ENCODE results near the gene BIRC2. TPM values are rescaled to one million over a fixed set of nuclear protein-coding genes. Genes with fewer than 3 reads are reported as not detected.

Gene BIRC2
- total and polyA plus RNA-seq, 2 experiments from 2014 or later = 15.3 to 25.2 TPM

GRCh38 chr11:102408339-102408738 lies 61.3 kb downstream of the BIRC2 start (continued):
- TF ChIP-seq CREB1 (CRISPR knock-in tag; IDR thresholded peaks at IDR 0.05; ENCODE audit: low read depth) (no peak), EZH2phosphoT487 (IDR thresholded peaks at IDR 0.05; ENCODE audit: unreplicated experiment) (no peak)

- H3K4me3 Mint-ChIP-seq = no peak overlapping the region
- Histone ChIP-seq H3K36me3 (ENCODE audit: insufficient read depth) (no peaks in the 10 kb centered on the region), H3K4me2 (no peak overlapping the region), H3K9me2 (ENCODE audit: insufficient read depth) (no peaks in the 10 kb centered on the region), H4K20me1 (replicated peaks; ENCODE audit: insufficient read depth) (peaks cover 11% of the 10 kb centered on the region; the same call in 1 of the 2 replicates), H3K27ac (ENCODE audit: low read depth) (no peak overlapping the region), H3F3A (replicated peaks; ENCODE audit: low read depth) (no peaks in the 10 kb centered on the region), H2AFZ (no peak overlapping the region), H3K4me1 (ENCODE audit: insufficient read depth) (0 out of 2 replicates have a peak, but pooled peaks cover 6% of the 10 kb centered on the region), H3K27me3 (ENCODE audit: insufficient read depth) (no peaks in the 10 kb centered on the region), H3K4me3 (no peak overlapping the region), H3K79me2 (replicated peaks; ENCODE audit: insufficient read depth) (peaks cover 46% of the 10 kb centered on the region)
- no peaks in the 10 kb centered on the region for H3K9me3 Mint-ChIP-seq
- DNase-seq (ENCODE audit: low spot score) (peak; percentile 32), ATAC-seq (peak; percentile 76)
- H3K4me1 Mint-ChIP-seq = peaks cover 2% of the 10 kb centered on the region
- H3K27me3 Mint-ChIP-seq (ENCODE audit: insufficient read depth, low read depth, poor library complexity) = peaks cover 5% of the 10 kb centered on the region
- peaks cover 5% of the 10 kb centered on the region; the same call in 1 of the 3 replicates for H3K36me3 Mint-ChIP-seq (ENCODE audit: low read depth)
- no peak overlapping the region for H3K27ac Mint-ChIP-seq
- TF ChIP-seq CTCF (conservative IDR thresholded peaks at IDR 0.05; ENCODE audit: low read depth in 2 of 2) = no peak
- TF ChIP-seq EZH2phosphoT487 (IDR thresholded peaks at IDR 0.05; ENCODE audit: unreplicated experiment) = no peak
- no peak for TF ChIP-seq ZNF331 (CRISPR knock-in tag; IDR thresholded peaks at IDR 0.05; ENCODE audit: low read depth)
- TF ChIP-seq STAT1 (IDR thresholded peaks at IDR 0.05; ENCODE audit: unreplicated experiment) = no peak
- TF ChIP-seq POLR2AphosphoS5 (IDR thresholded peaks at IDR 0.05; ENCODE audit: low read depth) = no peak
- TF ChIP-seq ZNF462 (CRISPR knock-in tag; IDR thresholded peaks at IDR 0.05) = no peak
- TF ChIP-seq CREB1 (CRISPR knock-in tag; IDR thresholded peaks at IDR 0.05; ENCODE audit: low read depth) = no peak
- no peak for TF ChIP-seq REST (IDR thresholded peaks at IDR 0.05; ENCODE audit: unreplicated experiment)
- TF ChIP-seq EZH2 (IDR thresholded peaks at IDR 0.05; ENCODE audit: low read depth, unreplicated experiment) = no peak
- TF ChIP-seq JUNB (IDR thresholded peaks at IDR 0.05; ENCODE audit: unreplicated experiment) = no peak
- no peak for TF ChIP-seq NANOG (IDR thresholded peaks at IDR 0.05; ENCODE audit: borderline replicate concordance)
- no peak for TF ChIP-seq ZNF114 (CRISPR knock-in tag; IDR thresholded peaks at IDR 0.05)
- no peak for TF ChIP-seq ETS1 (IDR thresholded peaks at IDR 0.05)
Observed at GRCh38 chr11:102410382-102410784, 63.4 kb downstream of the BIRC2 start.

Measured in GM23338 (cell line).